OCI-LY1 (cell line): Measurements from ENCODE around the gene PRPF38A.

Experiments
- H2AFZ ChIP-seq: fragments of 200-600 bp; sonication (generic), shearing (Covaris generic); 2 replicates; pipeline ENCODE4 v1.6.0; 2014; ENCODE audit warnings: antibody characterized with exemption, mild to moderate bottlenecking, low read length
- H3F3A ChIP-seq: fragments of 200-600 bp; sonication (generic), shearing (Covaris generic); 2 replicates; pipeline ENCODE4 v1.6.0; 2014; ENCODE audit warnings: mild to moderate bottlenecking, antibody characterized with exemption, low read length, moderate library complexity; ENCODE audit not compliant: insufficient read depth
- H3K27ac ChIP-seq: fragments of 200-600 bp; sonication (generic); 2 replicates; pipeline ENCODE4 v1.5.1; 2014; ENCODE audit warnings: low read length, mixed run types, mild to moderate bottlenecking, low read depth; ENCODE audit not compliant: poor library complexity, severe bottlenecking
- H3K27me3 ChIP-seq: fragments of 200-600 bp; sonication (generic); 2 replicates; pipeline ENCODE4 v1.6.0; 2014; ENCODE audit warnings: antibody characterized with exemption, mild to moderate bottlenecking, low read length, moderate library complexity; ENCODE audit not compliant: insufficient read depth
- H3K36me3 ChIP-seq: fragments of 200-600 bp; sonication (generic); 2 replicates; pipeline ENCODE4 v1.6.1; 2014; ENCODE audit warnings: mild to moderate bottlenecking, antibody characterized with exemption, low read length, moderate library complexity, mixed read lengths; ENCODE audit not compliant: insufficient read depth
- H3K4me1 ChIP-seq: fragments of 200-600 bp; sonication (generic); 2 replicates; pipeline ENCODE4 v1.5.1; 2014; ENCODE audit warnings: mild to moderate bottlenecking, low read length, moderate library complexity; ENCODE audit not compliant: insufficient read depth, severe bottlenecking
- H3K4me2 ChIP-seq: fragments of 200-600 bp; sonication (generic), shearing (Covaris generic); 2 replicates; pipeline ENCODE4 v1.6.1; 2014; ENCODE audit warnings: low read length
- H3K4me3 ChIP-seq: fragments of 200-600 bp; sonication (generic); 2 replicates; pipeline ENCODE4 v1.5.1; 2014; ENCODE audit warnings: low read length, low read depth, mild to moderate bottlenecking, mixed read lengths; ENCODE audit not compliant: poor library complexity, severe bottlenecking
- H3K79me2 ChIP-seq: fragments of 200-600 bp; shearing (Covaris generic); 2 replicates; pipeline ENCODE4 v1.6.1; 2016; ENCODE audit warnings: mixed run types, low read length, mixed read lengths; ENCODE audit not compliant: insufficient read depth
- H3K9ac ChIP-seq: fragments of 200-600 bp; sonication (generic), shearing (Covaris generic); 2 replicates; pipeline ENCODE4 v1.6.1; 2014; ENCODE audit warnings: mild to moderate bottlenecking, low read length, mixed read lengths
- H3K9me2 ChIP-seq: fragments of 200-600 bp; sonication (generic), shearing (Covaris generic); 2 replicates; pipeline ENCODE4 v1.6.1; 2014; ENCODE audit warnings: low read depth, mild to moderate bottlenecking, low read length, mixed read lengths
- H3K9me3 ChIP-seq: fragments of 200-600 bp; shearing (Covaris generic); 2 replicates; pipeline ENCODE4 v1.6.1; 2014; ENCODE audit warnings: low read length, mixed read lengths
- H4K20me1 ChIP-seq: fragments of 200-600 bp; sonication (generic), shearing (Covaris generic); 2 replicates; pipeline ENCODE4 v1.6.0; 2016; ENCODE audit warnings: mild to moderate bottlenecking, low read length; ENCODE audit not compliant: insufficient read depth
- CTCF ChIP-seq: fragments of 200-600 bp; sonication (generic), shearing (Covaris generic); IDR thresholded peaks from 2 replicates; pipeline ENCODE4 v1.5.1; 2017; ENCODE audit warnings: mild to moderate bottlenecking, antibody characterized with exemption, low read length, moderate library complexity, mixed read lengths
- EZH2 ChIP-seq: fragments of 200-600 bp; sonication (generic), shearing (Covaris generic); IDR thresholded peaks from 2 replicates; pipeline ENCODE4 v1.8.0; 2017; ENCODE audit warnings: borderline replicate concordance, mixed run types, mild to moderate bottlenecking, antibody characterized with exemption, low read length, moderate library complexity, mixed read lengths

The PRPF38A gene

GRCh38 chr1:52365071-52365745, 39.2 kb upstream of the PRPF38A start:
- no peaks in the 10 kb centered on the region for H3K9me3 ChIP-seq
- peaks cover 5% of the 10 kb centered on the region; the same call in 1 of the 2 replicates for H3K79me2 ChIP-seq
- no peaks in the 10 kb centered on the region for H3F3A ChIP-seq
- H3K9me2 ChIP-seq: no peaks in the 10 kb centered on the region
- no peaks in the 10 kb centered on the region for H4K20me1 ChIP-seq
- H3K4me1 ChIP-seq: peaks cover 36% of the 10 kb centered on the region
- peak overlapping the region; percentile 97 for H3K4me2 ChIP-seq
- H3K36me3 ChIP-seq: peaks cover 34% of the 10 kb centered on the region
- H3K27me3 ChIP-seq: no peaks in the 10 kb centered on the region
- H3K9ac ChIP-seq: peak overlapping the region; percentile 85
- H3K27ac ChIP-seq: peak overlapping the region; percentile 13
- TF ChIP-seq CTCF: no peak
- TF ChIP-seq EZH2: no peak
- H3K4me3 ChIP-seq: peak overlapping the region; percentile 78
- H2AFZ ChIP-seq: no peak overlapping the region

GRCh38 chr1:52365746-52366516, 38.5 kb upstream of the PRPF38A start, which contains the start of gene CC2D1B:
Gene CC2D1B, minus strand, starts transcription at chr1:52366205. Its CDS starts 1,585 bp downstream, at chr1:52364620.
- Histone ChIP-seq H3K36me3 (peaks cover 27% of the 10 kb centered on the region), H3K27me3 (no peaks in the 10 kb centered on the region), H3K4me1 (peaks cover 36% of the 10 kb centered on the region), H3K27ac (peak within 1 kb of the TSS; percentile 65), H3K79me2 (peaks cover 5% of the 10 kb centered on the region; the same call in 1 of the 2 replicates), H3K9ac (peak within 1 kb of the TSS; percentile 85), H3F3A (no peaks in the 10 kb centered on the region), H3K9me2 (no peaks in the 10 kb centered on the region), H3K9me3 (no peaks in the 10 kb centered on the region), H4K20me1 (no peaks in the 10 kb centered on the region), H2AFZ (peak within 1 kb of the TSS; percentile 77; the same call in 1 of the 2 replicates), H3K4me2 (peak within 1 kb of the TSS; percentile 97), H3K4me3 (peak within 1 kb of the TSS; percentile 78)
- TF ChIP-seq EZH2 (no peak), CTCF (no peak)

- no peaks in the 10 kb centered on the region for H3K27me3 ChIP-seq
- no peaks in the 10 kb centered on the region for H3K9me2 ChIP-seq
- no peaks in the 10 kb centered on the region for H4K20me1 ChIP-seq
- H3K36me3 ChIP-seq: peaks cover 21% of the 10 kb centered on the region
- H3K4me1 ChIP-seq: peaks cover 36% of the 10 kb centered on the region
- H3K9ac ChIP-seq: peak overlapping the region; percentile 57
- H3K79me2 ChIP-seq: peaks cover 5% of the 10 kb centered on the region; the same call in 1 of the 2 replicates
- H2AFZ ChIP-seq: peak overlapping the region; percentile 77; the same call in 1 of the 2 replicates
- TF ChIP-seq CTCF: no peak
- no peak for TF ChIP-seq EZH2
- H3K27ac ChIP-seq: peak overlapping the region; percentile 65
- H3K9me3 ChIP-seq: no peaks in the 10 kb centered on the region
- no peaks in the 10 kb centered on the region for H3F3A ChIP-seq
- H3K4me3 ChIP-seq: peak overlapping the region; percentile 78
- peak overlapping the region; percentile 66 for H3K4me2 ChIP-seq
Measured at GRCh38 chr1:52366517-52366827, 37.9 kb upstream of the PRPF38A start.
